Stimulated activated CD8-positive, alpha-beta memory T cell treated with anti-CD3 and anti-CD28 coated beads, Interleukin-15, amount 100 ng/mL, for 4 hours (primary cell): ENCODE measurements around the gene ATP8B1.

Source experiments
- DNase-seq, 2 donors: peaks; one replicate each; pipeline ENCODE4 v3.0.0-alpha.2; 2020; ENCODE audit warnings: low read depth in 2 of 2

ATP8B1 gene

GRCh38 chr18:57819119-57819518 is 16.0 kb upstream of the ATP8B1 start:
- DNase-seq = no peak

- no peak for DNase-seq
Observed at GRCh38 chr18:57816208-57816954, 13.3 kb upstream of the ATP8B1 start.

GRCh38 chr18:57814555-57814954 is 11.4 kb upstream of the ATP8B1 start:
- no peak for DNase-seq

GRCh38 chr18:57813245-57813644 is 10.1 kb upstream of the ATP8B1 start:
- no peak for DNase-seq

GRCh38 chr18:57812126-57812477 is 9.0 kb upstream of the ATP8B1 start:
- DNase-seq = no peak

- no peak for DNase-seq
Observed at GRCh38 chr18:57811477-57812125, 8.5 kb upstream of the ATP8B1 start.

- DNase-seq = no peak
Observed at GRCh38 chr18:57809190-57809589, 6.1 kb upstream of the ATP8B1 start.

GRCh38 chr18:57807336-57808117 is 4.4 kb upstream of the ATP8B1 start:
- DNase-seq = no peak

- no peak for DNase-seq
Observed at GRCh38 chr18:57806978-57807285, 3.8 kb upstream of the ATP8B1 start.

GRCh38 chr18:57806201-57806977 is 3.3 kb upstream of the ATP8B1 start:
- DNase-seq = no peak

GRCh38 chr18:57805117-57805516 is 2.0 kb upstream of the ATP8B1 start:
- no peak for DNase-seq

- DNase-seq = no peak
Observed at GRCh38 chr18:57804557-57804956, 1.4 kb upstream of the ATP8B1 start.

- DNase-seq = no peak
Observed at GRCh38 chr18:57802213-57803102, 657 bp downstream of the ATP8B1 start.

- no peak for DNase-seq
Observed at GRCh38 chr18:57801761-57802212, 1.3 kb downstream of the ATP8B1 start.

GRCh38 chr18:57801325-57801724 is 1.8 kb downstream of the ATP8B1 start:
- no peak for DNase-seq

GRCh38 chr18:57798713-57799373 is 4.3 kb downstream of the ATP8B1 start:
- no peak for DNase-seq

- DNase-seq = no peak
Observed at GRCh38 chr18:57797209-57797651, 5.9 kb downstream of the ATP8B1 start.

- no peak for DNase-seq
Observed at GRCh38 chr18:57794951-57795728, 8.0 kb downstream of the ATP8B1 start.

- no peak for DNase-seq
Observed at GRCh38 chr18:57793302-57793986, 9.7 kb downstream of the ATP8B1 start.
